ENCODE measurements around the gene NET1. TPM values are rescaled to one million over a fixed set of nuclear protein-coding genes. Genes with fewer than 3 reads are reported as not detected.

NET1 gene
- polyA plus RNA-seq, 1 of the 3 experiments (the other 2 are of a cell fraction): 4.7 TPM

DNA sequence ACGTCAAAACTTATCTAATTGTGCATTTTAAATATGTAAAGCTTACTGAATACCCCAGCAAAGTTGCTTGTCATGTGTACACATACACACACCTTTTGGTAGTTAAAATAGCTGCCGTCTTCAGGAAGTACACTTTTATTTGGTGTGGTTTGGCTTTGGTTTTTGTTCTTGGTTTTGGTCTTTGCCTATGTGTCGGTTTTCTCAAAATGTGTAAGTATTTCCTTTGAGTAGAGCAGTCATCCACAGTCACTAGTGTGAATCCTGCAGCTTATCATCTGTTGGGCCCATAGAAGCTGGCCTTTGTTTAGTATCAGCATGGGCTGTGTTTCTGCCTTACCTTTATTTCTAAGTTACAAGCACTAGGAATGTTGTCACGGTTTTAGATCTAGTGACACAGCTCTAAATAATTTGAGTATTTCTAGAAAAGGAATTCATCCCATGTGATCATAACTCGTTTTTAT, 35.3 kb downstream of the NET1 start:
- Histone ChIP-seq H3K4me1 (ENCODE audit: control insufficient read depth in 1 of 2, insufficient read depth in 2 of 2, low read depth in 1 of 2, low read length in 1 of 2) (peaks cover 2 to 23% of the 10 kb centered on the region in 2 experiments; a peak in 3 of 4 replicates), H3K9me3 (no peaks in the 10 kb centered on the region), H3F3A (replicated peaks; ENCODE audit: insufficient read depth) (no peaks in the 10 kb centered on the region), H3K4me3 (ENCODE audit: low read depth in 2 of 2, low read length in 1 of 2) (no peak overlapping the region), H4K20me1 (ENCODE audit: insufficient read depth) (no peaks in the 10 kb centered on the region), H2AFZ (ENCODE audit: low read depth) (peak overlapping the region; percentile 44; the same call in 1 of the 2 replicates), H3K79me2 (ENCODE audit: insufficient read depth) (peaks cover 12% of the 10 kb centered on the region; the same call in 1 of the 2 replicates), H3K4me2 (no peak overlapping the region), H3K27me3 (ENCODE audit: insufficient read depth) (no peaks in the 10 kb centered on the region), H3K36me3 (replicated peaks in 1 of 2; ENCODE audit: control insufficient read depth in 1 of 2, insufficient read depth in 2 of 2, low read length in 1 of 2) (peaks cover 0 to 5% of the 10 kb centered on the region in 2 experiments), H3K27ac (ENCODE audit: low read depth in 2 of 2, low read length in 1 of 2) (peak overlapping the region in 1 of 2 experiments; percentile 22; a peak in 1 of 4 replicates), H3K9me2 (no peaks in the 10 kb centered on the region), H3K9ac (no peak overlapping the region; the same call in 1 of the 2 replicates)
- ChIA-PET POLR2A (no interaction called here), CTCF (interaction anchor here (1.3 to 17.2 kb wide), 2 partner anchors 14 to 178 kb away, joined by 4 to 449 read pairs; no protein-coding TSS in a partner anchor)
- TF ChIP-seq MXI1 (IDR thresholded peaks at IDR 0.05; ENCODE audit: low read depth, low read length) (no peak), POLR2AphosphoS5 (IDR thresholded peaks at IDR 0.05; ENCODE audit: low read depth, low read length) (no peak), GATA2 (CRISPR knock-in tag; IDR thresholded peaks at IDR 0.05) (no peak), TAF1 (IDR thresholded peaks at IDR 0.05; ENCODE audit: borderline replicate concordance, low read depth, low read length) (no peak), RAD21 (IDR thresholded peaks at IDR 0.05; ENCODE audit: low read length) (no peak), SIN3A (IDR thresholded peaks at IDR 0.05; ENCODE audit: borderline replicate concordance, low read depth, low read length) (no peak), FOSL2 (IDR thresholded peaks at IDR 0.05; ENCODE audit: borderline replicate concordance, low read depth) (no peak), ELF1 (IDR thresholded peaks at IDR 0.05) (no peak), NRF1 (IDR thresholded peaks at IDR 0.05; ENCODE audit: low read depth, low read length) (no peak), EZH2phosphoT487 (IDR thresholded peaks at IDR 0.05; ENCODE audit: borderline replicate concordance, low read depth) (no peak)
- TF ChIP-seq, protein P1, sequence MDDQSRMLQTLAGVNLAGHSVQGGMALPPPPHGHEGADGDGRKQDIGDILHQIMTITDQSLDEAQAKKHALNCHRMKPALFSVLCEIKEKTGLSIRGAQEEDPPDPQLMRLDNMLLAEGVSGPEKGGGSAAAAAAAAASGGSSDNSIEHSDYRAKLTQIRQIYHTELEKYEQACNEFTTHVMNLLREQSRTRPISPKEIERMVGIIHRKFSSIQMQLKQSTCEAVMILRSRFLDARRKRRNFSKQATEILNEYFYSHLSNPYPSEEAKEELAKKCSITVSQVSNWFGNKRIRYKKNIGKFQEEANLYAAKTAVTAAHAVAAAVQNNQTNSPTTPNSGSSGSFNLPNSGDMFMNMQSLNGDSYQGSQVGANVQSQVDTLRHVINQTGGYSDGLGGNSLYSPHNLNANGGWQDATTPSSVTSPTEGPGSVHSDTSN (IDR thresholded peaks at IDR 0.05): no peak
- DNase-seq: no peak
- WGBS (ENCODE audit: low lambda C conversion rate): 65% methylated on average over 5 of the region's 5 CpGs

DNA sequence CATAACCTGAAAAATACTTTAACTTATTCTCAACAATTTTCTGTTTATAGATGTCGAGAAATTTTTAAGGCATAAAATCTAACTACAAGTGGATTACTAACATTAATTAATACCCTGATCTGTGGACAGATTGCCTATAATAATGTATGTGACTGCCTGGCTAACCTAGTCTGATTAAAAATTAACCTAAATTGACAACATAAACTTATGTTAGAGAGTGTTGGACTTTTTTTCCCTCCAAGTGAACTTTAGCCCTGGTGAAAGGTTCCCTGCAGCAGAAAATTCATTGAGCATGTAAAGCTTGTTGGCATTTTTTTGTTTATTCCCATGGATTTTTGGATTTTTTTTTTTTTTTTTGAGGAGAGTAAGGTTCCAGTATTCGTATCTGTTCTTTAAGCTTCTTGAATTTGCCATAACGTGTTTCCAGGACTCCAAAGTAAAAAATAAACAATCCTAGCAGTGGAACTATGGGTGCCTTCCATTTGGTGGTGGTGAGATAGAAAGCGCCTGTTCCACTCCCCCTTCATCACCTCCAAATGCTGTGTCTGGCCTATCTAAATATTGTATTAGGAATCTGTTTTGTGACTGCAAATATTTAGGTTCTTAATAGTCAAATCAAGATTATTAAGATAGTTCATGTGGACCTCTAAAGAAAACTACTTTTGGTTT, 36.1 kb downstream of the NET1 start:
- H3K4me3 ChIP-seq (ENCODE audit: low read depth in 2 of 2, low read length in 1 of 2): no peak overlapping the region
- no peak overlapping the region for H3K27ac ChIP-seq (ENCODE audit: low read depth in 2 of 2, low read length in 1 of 2)
- H3K4me2 ChIP-seq: no peak overlapping the region
- WGBS (ENCODE audit: low lambda C conversion rate): 87% methylated on average over 4 of the region's 4 CpGs
- no peak for DNase-seq
- no peaks in the 10 kb centered on the region for H3K9me2 ChIP-seq
- no peaks in the 10 kb centered on the region for H3K27me3 ChIP-seq (ENCODE audit: insufficient read depth)
- H2AFZ ChIP-seq (ENCODE audit: low read depth): 0 out of 2 replicates have a peak overlapping the region, but pooled peaks have one; percentile 44
- no peaks in the 10 kb centered on the region for H3F3A ChIP-seq (replicated peaks; ENCODE audit: insufficient read depth)
- H3K79me2 ChIP-seq (ENCODE audit: insufficient read depth): peaks cover 12% of the 10 kb centered on the region; the same call in 1 of the 2 replicates
- H3K4me1 ChIP-seq (ENCODE audit: control insufficient read depth in 1 of 2, insufficient read depth in 2 of 2, low read depth in 1 of 2, low read length in 1 of 2): peaks cover 2 to 23% of the 10 kb centered on the region in 2 experiments; a peak in 3 of 4 replicates
- TF ChIP-seq, protein P2, sequence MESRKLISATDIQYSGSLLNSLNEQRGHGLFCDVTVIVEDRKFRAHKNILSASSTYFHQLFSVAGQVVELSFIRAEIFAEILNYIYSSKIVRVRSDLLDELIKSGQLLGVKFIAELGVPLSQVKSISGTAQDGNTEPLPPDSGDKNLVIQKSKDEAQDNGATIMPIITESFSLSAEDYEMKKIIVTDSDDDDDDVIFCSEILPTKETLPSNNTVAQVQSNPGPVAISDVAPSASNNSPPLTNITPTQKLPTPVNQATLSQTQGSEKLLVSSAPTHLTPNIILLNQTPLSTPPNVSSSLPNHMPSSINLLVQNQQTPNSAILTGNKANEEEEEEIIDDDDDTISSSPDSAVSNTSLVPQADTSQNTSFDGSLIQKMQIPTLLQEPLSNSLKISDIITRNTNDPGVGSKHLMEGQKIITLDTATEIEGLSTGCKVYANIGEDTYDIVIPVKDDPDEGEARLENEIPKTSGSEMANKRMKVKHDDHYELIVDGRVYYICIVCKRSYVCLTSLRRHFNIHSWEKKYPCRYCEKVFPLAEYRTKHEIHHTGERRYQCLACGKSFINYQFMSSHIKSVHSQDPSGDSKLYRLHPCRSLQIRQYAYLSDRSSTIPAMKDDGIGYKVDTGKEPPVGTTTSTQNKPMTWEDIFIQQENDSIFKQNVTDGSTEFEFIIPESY (IDR thresholded peaks at IDR 0.05; ENCODE audit: borderline replicate concordance, low read depth): no peak
- TF ChIP-seq, protein P3, sequence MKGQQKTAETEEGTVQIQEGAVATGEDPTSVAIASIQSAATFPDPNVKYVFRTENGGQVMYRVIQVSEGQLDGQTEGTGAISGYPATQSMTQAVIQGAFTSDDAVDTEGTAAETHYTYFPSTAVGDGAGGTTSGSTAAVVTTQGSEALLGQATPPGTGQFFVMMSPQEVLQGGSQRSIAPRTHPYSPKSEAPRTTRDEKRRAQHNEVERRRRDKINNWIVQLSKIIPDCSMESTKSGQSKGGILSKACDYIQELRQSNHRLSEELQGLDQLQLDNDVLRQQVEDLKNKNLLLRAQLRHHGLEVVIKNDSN (IDR thresholded peaks at IDR 0.05; ENCODE audit: borderline replicate concordance, low read depth): no peak
- no peak for TF ChIP-seq YY1 (IDR thresholded peaks at IDR 0.05; ENCODE audit: low read depth)
- TF ChIP-seq RCOR1 (IDR thresholded peaks at IDR 0.05; ENCODE audit: low read length): no peak
- no peak for TF ChIP-seq MEF2A (IDR thresholded peaks at IDR 0.05; ENCODE audit: borderline replicate concordance, low read depth)
- TF ChIP-seq, protein P4, sequence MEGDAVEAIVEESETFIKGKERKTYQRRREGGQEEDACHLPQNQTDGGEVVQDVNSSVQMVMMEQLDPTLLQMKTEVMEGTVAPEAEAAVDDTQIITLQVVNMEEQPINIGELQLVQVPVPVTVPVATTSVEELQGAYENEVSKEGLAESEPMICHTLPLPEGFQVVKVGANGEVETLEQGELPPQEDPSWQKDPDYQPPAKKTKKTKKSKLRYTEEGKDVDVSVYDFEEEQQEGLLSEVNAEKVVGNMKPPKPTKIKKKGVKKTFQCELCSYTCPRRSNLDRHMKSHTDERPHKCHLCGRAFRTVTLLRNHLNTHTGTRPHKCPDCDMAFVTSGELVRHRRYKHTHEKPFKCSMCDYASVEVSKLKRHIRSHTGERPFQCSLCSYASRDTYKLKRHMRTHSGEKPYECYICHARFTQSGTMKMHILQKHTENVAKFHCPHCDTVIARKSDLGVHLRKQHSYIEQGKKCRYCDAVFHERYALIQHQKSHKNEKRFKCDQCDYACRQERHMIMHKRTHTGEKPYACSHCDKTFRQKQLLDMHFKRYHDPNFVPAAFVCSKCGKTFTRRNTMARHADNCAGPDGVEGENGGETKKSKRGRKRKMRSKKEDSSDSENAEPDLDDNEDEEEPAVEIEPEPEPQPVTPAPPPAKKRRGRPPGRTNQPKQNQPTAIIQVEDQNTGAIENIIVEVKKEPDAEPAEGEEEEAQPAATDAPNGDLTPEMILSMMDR (IDR thresholded peaks at IDR 0.05): no peak
- TF ChIP-seq CHD2 (IDR thresholded peaks at IDR 0.05; ENCODE audit: low read length, partially characterized antibody): no peak
- no peak for TF ChIP-seq FOXM1 (IDR thresholded peaks at IDR 0.05; ENCODE audit: low read depth)
- TF ChIP-seq EP300 (IDR thresholded peaks at IDR 0.05; ENCODE audit: borderline replicate concordance in 1 of 2, low read depth in 1 of 2, low read length in 1 of 2): no peak
- no peak for TF ChIP-seq MXI1 (IDR thresholded peaks at IDR 0.05; ENCODE audit: low read depth, low read length)
- no peaks in the 10 kb centered on the region for H4K20me1 ChIP-seq (ENCODE audit: insufficient read depth)
- CTCF ChIA-PET: interaction anchor here (17.2 kb wide), 1 partner anchor 177 kb away, joined by 449 read pairs; no protein-coding TSS in a partner anchor
- H3K9ac ChIP-seq: no peak overlapping the region
- POLR2A ChIA-PET: no interaction called here
- peaks cover 3 to 12% of the 10 kb centered on the region in 2 experiments for H3K36me3 ChIP-seq (replicated peaks in 1 of 2; ENCODE audit: control insufficient read depth in 1 of 2, insufficient read depth in 2 of 2, low read length in 1 of 2)
- H3K9me3 ChIP-seq: no peaks in the 10 kb centered on the region
